CD14-positive monocyte (primary cell): ENCODE measurements around the gene MKKS. TPM values are rescaled to one million over a fixed set of nuclear protein-coding genes. Genes with fewer than 3 reads are reported as not detected.

Experiments used
- DNase-seq, 3 donors: peaks; one replicate each; pipeline ENCODE4 v3.0.0-alpha.2; 2011 to 2022
- H2AFZ ChIP-seq: 2 replicates; pipeline ENCODE4 v1.6.0; 2012; ENCODE audit warnings: mild to moderate bottlenecking, low read depth, low read length, inconsistent platforms; ENCODE audit not compliant: insufficient read depth, poor library complexity, severe bottlenecking
- H3K27ac ChIP-seq, 2 donors: 1 replicate in 1 of 2; 2 replicates in 1 of 2; pipeline ENCODE4 v1.5.1; 2012 to 2013; ENCODE audit warnings: low read length in 2 of 2, control low read depth in 1 of 2, inconsistent platforms in 1 of 2, low read depth in 1 of 2, mild to moderate bottlenecking in 1 of 2
- H3K27me3 ChIP-seq, 2 donors: one replicate each; pipeline versions ENCODE4 v1.6.0 to v1.6.1; 2011 to 2013; ENCODE audit warnings: low read length in 2 of 2; ENCODE audit not compliant: control insufficient read depth in 2 of 2, insufficient read depth in 2 of 2
- H3K36me3 ChIP-seq, 2 donors: replicated peaks in 1 of 2; 1 replicate in 1 of 2; 2 replicates in 1 of 2; pipeline versions ENCODE4 v1.5.1 to v1.6.1; 2012 to 2013; ENCODE audit warnings: low read length in 2 of 2, control low read depth in 1 of 2, inconsistent platforms in 1 of 2, mild to moderate bottlenecking in 1 of 2; ENCODE audit not compliant: insufficient read depth in 2 of 2, control insufficient read depth in 1 of 2
- H3K4me1 ChIP-seq, 2 donors: 1 replicate in 1 of 2; 2 replicates in 1 of 2; pipeline versions ENCODE4 v1.5.1 to v1.6.1; 2012 to 2013; ENCODE audit warnings: low read length in 2 of 2, control low read depth in 1 of 2, inconsistent platforms in 1 of 2, mild to moderate bottlenecking in 1 of 2, moderate library complexity in 1 of 2; ENCODE audit not compliant: insufficient read depth in 2 of 2, control insufficient read depth in 1 of 2
- H3K4me2 ChIP-seq: replicated peaks from 2 replicates; pipeline ENCODE3; 2012; ENCODE audit warnings: low read length, moderate library complexity, mild to moderate bottlenecking; ENCODE audit not compliant: poor library complexity, severe bottlenecking; ENCODE audit errors: extremely low read depth
- H3K4me3 ChIP-seq, 3 experiments: fragments of 200-600 bp in 1 of 3; sonication (generic) in 1 of 3; replicated peaks in 1 of 3; 1 replicate in 2 of 3; 2 replicates in 1 of 3; pipeline ENCODE4 v1.5.1; 2011 to 2013; ENCODE audit warnings: low read length in 3 of 3, mild to moderate bottlenecking in 3 of 3, control low read depth in 2 of 3, low read depth in 2 of 3, inconsistent platforms in 1 of 3, moderate library complexity in 1 of 3
- H3K79me2 ChIP-seq: 2 replicates; pipeline ENCODE4 v1.6.0; 2012; ENCODE audit warnings: mild to moderate bottlenecking, control low read depth, inconsistent platforms, low read length, moderate library complexity; ENCODE audit not compliant: insufficient read depth
- H3K9ac ChIP-seq: 2 replicates; pipeline ENCODE4 v1.6.0; 2017; ENCODE audit warnings: low read length, mild to moderate bottlenecking; ENCODE audit not compliant: insufficient read depth, poor library complexity, severe bottlenecking
- H3K9me3 ChIP-seq, 2 donors: replicated peaks in 1 of 2; 1 replicate in 1 of 2; 2 replicates in 1 of 2; pipeline versions ENCODE4 v1.5.1 to v1.6.1; 2012 to 2013; ENCODE audit warnings: low read length in 2 of 2, control low read depth in 1 of 2; ENCODE audit not compliant: control insufficient read depth in 1 of 2, insufficient read depth in 1 of 2
- H4K20me1 ChIP-seq: 2 replicates; pipeline ENCODE4 v1.6.0; 2012; ENCODE audit warnings: mild to moderate bottlenecking, low read length, control low read depth, moderate library complexity; ENCODE audit not compliant: insufficient read depth
- H3K27ac Mint-ChIP-seq, 7 donors: one replicate each; pipeline ENCODE4 v1.8.0; 2020; ENCODE audit warnings: mild to moderate bottlenecking in 7 of 7, mixed read lengths in 7 of 7, moderate library complexity in 6 of 7, inconsistent platforms in 2 of 7
- H3K27me3 Mint-ChIP-seq, 3 donors: one replicate each; pipeline ENCODE4 v1.8.0; 2021 to 2022; ENCODE audit warnings: low read depth in 3 of 3, mild to moderate bottlenecking in 3 of 3, mixed read lengths in 3 of 3, moderate library complexity in 3 of 3, inconsistent platforms in 1 of 3
- H3K36me3 Mint-ChIP-seq, 2 donors: one replicate each; pipeline ENCODE4 v1.8.0; 2020; ENCODE audit warnings: mixed read lengths in 2 of 2, inconsistent platforms in 1 of 2, mild to moderate bottlenecking in 1 of 2
- H3K4me1 Mint-ChIP-seq: one replicate; pipeline ENCODE4 v1.8.0; 2020; ENCODE audit warnings: mild to moderate bottlenecking, mixed read lengths
- H3K4me3 Mint-ChIP-seq, 2 donors: one replicate each; pipeline ENCODE4 v1.8.0; 2020; ENCODE audit warnings: mild to moderate bottlenecking in 2 of 2, mixed read lengths in 2 of 2, moderate library complexity in 1 of 2
- H3K9me3 Mint-ChIP-seq, 7 donors: one replicate each; pipeline ENCODE4 v1.8.0; 2020 to 2022; ENCODE audit warnings: mixed read lengths in 7 of 7, mild to moderate bottlenecking in 6 of 7, moderate library complexity in 6 of 7, inconsistent platforms in 2 of 7
- WGBS: methylation state at CpG from one replicate; pipeline ENCODE4 v1.1.5; 2013; ENCODE audit warnings: missing lambda C conversion rate; ENCODE audit not compliant: insufficient coverage; 5-methylcytosine and 5-hydroxymethylcytosine counted together
- intact Hi-C, 2 donors: fragments of 100-400 bp; cut with micrococcal nuclease; formaldehyde crosslinking; loops; one replicate each; pipeline versions ENCODE4 v1.15.0 to v1.15.1; 2023
- polyA plus RNA-seq, 3 donors: library from polyadenylated mRNA; depleted of rRNA in 1 of 3; unstranded in 2 of 3; stranded (reverse) in 1 of 3; fragments of 300-500 nt in 2 of 3; fragments of >200 nt in 1 of 3; fragmentation: Illumina TruSeq in 2 of 3; gene quantifications; 1 replicate in 2 of 3; 2 replicates in 1 of 3; pipeline ENCODE4 v1.2.3, GENCODE V29; 2012 to 2021
- TF ChIP-seq, protein P1 (sequence below): fragments of 200-600 bp; IDR thresholded peaks from one replicate; pipeline ENCODE4 v1.8.0; 2022; ENCODE audit warnings: antibody characterized with exemption, mild to moderate bottlenecking

Gene MKKS
- polyA plus RNA-seq, 3 donors = 4.8 to 34.6 (median 31.8) TPM

- WGBS = 40% methylated on average over 2 of the region's 3 CpGs
- Mint-ChIP-seq H3K4me1 (peaks cover 27% of the 10 kb centered on the region), H3K27ac (no peak overlapping the region), H3K36me3 (peaks cover 11 to 28% of the 10 kb centered on the region in 2 donors), H3K4me3 (no peak overlapping the region), H3K9me3 (peaks cover 10 to 26% (median 22%) of the 10 kb centered on the region in 7 donors), H3K27me3 (peaks cover 0 to 2% (median 0%) of the 10 kb centered on the region in 3 donors)
- Histone ChIP-seq H3K79me2 (peaks cover 6% of the 10 kb centered on the region), H3K4me2 (no peak overlapping the region), H3K9ac (no peak overlapping the region), H4K20me1 (no peaks in the 10 kb centered on the region), H3K4me3 (no peak overlapping the region), H3K9me3 (peaks cover 17% of the 10 kb centered on the region in 2 donors), H2AFZ (no peak overlapping the region), H3K27ac (no peak overlapping the region), H3K4me1 (peaks cover 17 to 24% of the 10 kb centered on the region in 2 donors), H3K36me3 (no peaks in the 10 kb centered on the region), H3K27me3 (no peaks in the 10 kb centered on the region)
- DNase-seq = no peak
- TF ChIP-seq, protein P1, sequence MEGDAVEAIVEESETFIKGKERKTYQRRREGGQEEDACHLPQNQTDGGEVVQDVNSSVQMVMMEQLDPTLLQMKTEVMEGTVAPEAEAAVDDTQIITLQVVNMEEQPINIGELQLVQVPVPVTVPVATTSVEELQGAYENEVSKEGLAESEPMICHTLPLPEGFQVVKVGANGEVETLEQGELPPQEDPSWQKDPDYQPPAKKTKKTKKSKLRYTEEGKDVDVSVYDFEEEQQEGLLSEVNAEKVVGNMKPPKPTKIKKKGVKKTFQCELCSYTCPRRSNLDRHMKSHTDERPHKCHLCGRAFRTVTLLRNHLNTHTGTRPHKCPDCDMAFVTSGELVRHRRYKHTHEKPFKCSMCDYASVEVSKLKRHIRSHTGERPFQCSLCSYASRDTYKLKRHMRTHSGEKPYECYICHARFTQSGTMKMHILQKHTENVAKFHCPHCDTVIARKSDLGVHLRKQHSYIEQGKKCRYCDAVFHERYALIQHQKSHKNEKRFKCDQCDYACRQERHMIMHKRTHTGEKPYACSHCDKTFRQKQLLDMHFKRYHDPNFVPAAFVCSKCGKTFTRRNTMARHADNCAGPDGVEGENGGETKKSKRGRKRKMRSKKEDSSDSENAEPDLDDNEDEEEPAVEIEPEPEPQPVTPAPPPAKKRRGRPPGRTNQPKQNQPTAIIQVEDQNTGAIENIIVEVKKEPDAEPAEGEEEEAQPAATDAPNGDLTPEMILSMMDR = no peak
- intact Hi-C loops = no loop called here
These were observed 33.8 kb upstream of the MKKS start for GRCh38 chr20:10467681-10468339.

GRCh38 chr20:10466855-10467254 is 32.8 kb upstream of the MKKS start:
- no peak overlapping the region for H3K27ac ChIP-seq
- no CpG with 5 or more reads among the region's 3 CpGs for WGBS
- no peak overlapping the region for H3K4me3 ChIP-seq
- Mint-ChIP-seq H3K27ac (no peak overlapping the region), H3K9me3 (peaks cover 12 to 24% (median 17%) of the 10 kb centered on the region in 7 donors), H3K27me3 (peaks cover 0 to 2% (median 0%) of the 10 kb centered on the region in 3 donors), H3K4me3 (no peak overlapping the region), H3K36me3 (peaks cover 11 to 26% of the 10 kb centered on the region in 2 donors), H3K4me1 (peaks cover 36% of the 10 kb centered on the region)
- H3K79me2 ChIP-seq = peaks cover 7% of the 10 kb centered on the region
- H3K36me3 ChIP-seq = no peaks in the 10 kb centered on the region
- intact Hi-C loops = no loop called here
- no peaks in the 10 kb centered on the region for H4K20me1 ChIP-seq
- H2AFZ ChIP-seq = no peak overlapping the region
- DNase-seq = no peak
- TF ChIP-seq, protein P1 = no peak
- no peak overlapping the region for H3K9ac ChIP-seq
- peaks cover 16% of the 10 kb centered on the region in 2 donors for H3K9me3 ChIP-seq
- H3K27me3 ChIP-seq = no peaks in the 10 kb centered on the region
- peaks cover 17 to 28% of the 10 kb centered on the region in 2 donors for H3K4me1 ChIP-seq
- no peak overlapping the region for H3K4me2 ChIP-seq
